GM04504 (cell line): Measurements from ENCODE around the gene MED27.
"Not testable (repeated sequence)": the region's sequence is repeated elsewhere in the genome, so short reads cannot be mapped to it uniquely, and the experiment has no call there.

Source experiments
- DNase-seq: peaks from one replicate; pipeline ENCODE4 v3.0.0-alpha.2; 2012; ENCODE audit warnings: low read depth

Gene MED27

GRCh38 chr9:131921635-131922034, 158.0 kb downstream of the MED27 start:
- DNase-seq = not testable (repeated sequence)

DNA sequence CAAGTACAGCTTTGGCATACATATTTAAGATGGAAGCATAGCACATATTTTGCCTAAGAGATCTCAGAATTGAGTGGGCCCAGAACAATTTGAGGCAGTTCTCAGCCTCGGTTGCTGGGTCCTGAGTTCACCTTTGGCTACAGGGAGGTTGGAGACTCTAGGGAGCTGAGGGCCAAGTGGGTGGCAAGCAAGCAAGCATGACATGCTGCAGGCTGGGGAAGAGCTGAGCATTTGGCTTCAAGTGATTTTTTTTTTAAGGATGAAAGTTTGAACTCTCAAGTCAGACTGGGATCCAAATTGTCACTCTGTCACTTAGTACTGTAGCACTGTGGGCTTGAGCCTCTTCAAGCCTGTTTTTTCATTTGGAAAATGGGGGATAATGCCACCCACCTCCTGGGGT, 160.5 kb downstream of the MED27 start:
- DNase-seq = no peak

DNA sequence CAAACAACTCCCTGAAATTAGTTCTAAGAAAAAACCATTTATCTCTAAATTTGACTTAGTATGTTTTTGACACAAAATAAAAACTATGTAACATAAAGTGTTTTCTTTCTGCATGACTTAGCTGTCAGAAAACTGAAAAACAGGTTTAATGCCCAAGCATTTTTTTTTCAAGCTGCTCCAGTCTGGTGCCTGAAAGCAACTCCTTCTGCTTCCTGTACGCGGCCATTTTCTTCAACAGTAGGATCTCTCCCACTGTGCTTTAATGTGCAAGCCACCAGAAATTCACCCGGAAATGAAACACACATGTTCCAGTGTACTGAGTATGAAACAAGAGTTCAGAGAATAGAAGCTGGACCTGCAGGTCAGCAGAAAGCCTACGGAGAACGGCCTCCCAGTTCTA, 161.2 kb downstream of the MED27 start:
- no peak for DNase-seq

GRCh38 chr9:131917009-131917408, 162.7 kb downstream of the MED27 start:
- no peak for DNase-seq

- peak; percentile 4 for DNase-seq
These were observed 164.5 kb downstream of the MED27 start for GRCh38 chr9:131915181-131915580.

DNA sequence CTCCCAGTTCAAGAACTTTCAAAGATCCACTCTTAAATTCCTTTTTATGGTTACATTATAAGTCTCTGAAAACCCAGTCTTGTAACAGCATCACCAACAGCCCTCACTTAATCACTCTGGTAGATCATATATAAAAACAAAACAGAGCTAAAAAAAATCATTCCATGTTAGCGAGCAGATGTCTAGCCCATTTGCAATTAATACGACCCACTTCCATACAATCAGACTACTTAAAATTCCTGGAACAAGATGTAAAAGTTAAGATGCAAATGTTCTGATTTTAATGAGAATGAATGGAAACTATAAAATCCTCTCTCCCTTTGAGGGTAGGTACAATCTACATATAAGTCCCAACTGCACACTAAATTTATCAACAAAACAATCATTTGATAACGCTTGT, 167.0 kb downstream of the MED27 start:
- DNase-seq = no peak

GRCh38 chr9:131912069-131912468, 167.6 kb downstream of the MED27 start:
- DNase-seq = no peak

GRCh38 chr9:131910572-131910971, 169.1 kb downstream of the MED27 start:
- no peak for DNase-seq

- no peak for DNase-seq
These were observed 174.5 kb downstream of the MED27 start for GRCh38 chr9:131905144-131905543.

- no peak for DNase-seq
These were observed 180.1 kb downstream of the MED27 start for GRCh38 chr9:131899296-131900228.

DNA sequence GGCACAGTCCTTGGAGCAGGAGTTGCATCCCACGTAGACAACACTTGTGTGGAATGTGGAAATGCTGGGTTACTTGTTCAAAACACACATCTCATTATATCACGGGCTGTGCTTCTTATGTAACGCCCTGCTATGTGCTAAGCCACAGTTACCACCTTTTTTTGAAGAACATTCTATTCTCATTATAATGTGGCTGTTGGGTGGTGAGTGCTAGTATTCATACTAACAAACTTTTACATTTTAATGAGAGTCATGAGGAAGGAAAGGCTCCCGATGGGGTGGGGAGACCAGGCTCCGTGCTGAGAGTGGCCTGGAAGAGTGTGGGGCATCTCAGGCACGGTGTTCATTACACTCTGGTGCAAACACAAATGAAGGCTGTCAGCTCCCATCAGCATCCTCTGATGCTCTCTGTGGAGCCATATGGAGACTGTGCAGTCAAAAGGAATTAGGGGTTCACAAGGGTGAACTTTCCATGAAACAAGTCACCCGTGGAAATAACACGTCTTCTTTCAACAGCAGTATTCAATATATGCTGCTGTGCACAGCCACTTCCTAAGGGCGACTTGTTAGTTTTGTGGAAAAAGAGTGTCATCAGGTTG, 186.7 kb downstream of the MED27 start:
- no peak for DNase-seq

- DNase-seq = no peak
These were observed 187.4 kb downstream of the MED27 start for GRCh38 chr9:131892162-131892707.

DNA sequence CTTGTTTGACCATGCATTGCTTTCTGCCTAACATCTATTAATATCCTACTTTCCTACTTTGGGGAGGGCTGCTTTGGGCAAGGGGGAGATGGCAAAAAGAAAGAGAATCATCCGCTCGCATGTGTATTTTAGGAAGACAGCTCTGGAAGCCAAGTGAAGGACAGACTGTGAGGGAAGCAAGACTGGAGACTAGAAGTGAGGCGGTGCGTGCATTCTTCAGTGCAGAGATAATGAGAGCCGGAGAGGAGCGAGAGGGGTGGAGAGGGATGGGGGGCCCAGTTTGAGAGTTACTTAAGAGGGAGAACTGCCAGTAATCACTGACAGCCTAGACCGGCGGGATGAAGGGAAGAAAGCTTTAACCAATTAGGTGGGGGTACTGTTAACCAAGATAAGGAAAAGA, 188.1 kb downstream of the MED27 start:
- DNase-seq = no peak

DNA sequence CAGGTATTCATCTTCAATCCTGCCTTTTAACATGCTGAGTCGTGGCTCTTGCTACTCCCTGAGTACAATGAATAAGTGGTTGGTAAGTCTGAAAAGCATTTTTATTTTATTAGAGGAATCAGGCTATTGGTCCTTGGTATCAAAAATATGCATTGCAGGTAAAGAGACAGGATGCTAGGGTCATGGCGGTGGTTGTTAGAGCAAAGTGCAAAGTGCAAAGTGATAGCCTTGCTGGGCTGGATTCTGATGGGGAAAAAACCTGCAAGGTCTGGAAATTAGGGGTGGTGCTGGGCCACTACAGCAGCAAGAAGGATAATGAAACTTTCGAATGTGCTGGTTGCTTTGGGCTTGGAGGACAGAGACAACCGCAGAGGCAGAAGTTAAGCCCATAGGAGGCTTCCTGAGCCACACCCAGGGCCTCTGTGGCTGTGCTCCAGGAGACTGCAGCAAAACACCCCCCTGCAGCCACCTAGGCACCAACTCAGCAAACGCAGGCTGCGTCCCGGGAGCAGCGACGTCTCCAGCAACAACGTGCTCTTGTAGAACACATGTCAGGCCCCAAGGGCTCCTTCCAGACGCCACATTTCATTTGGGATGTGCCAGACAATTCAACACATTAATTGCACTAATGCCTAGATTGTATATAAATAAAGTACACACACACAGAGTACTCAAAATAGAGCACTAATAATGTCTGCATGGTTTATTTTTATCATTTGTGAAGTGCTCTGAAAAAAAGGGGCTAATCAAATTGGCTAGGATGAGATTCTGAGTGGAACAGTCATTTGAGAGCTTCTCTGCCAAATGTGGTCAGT, 190.0 kb downstream of the MED27 start:
- no peak for DNase-seq

- DNase-seq = no peak
These were observed 190.7 kb downstream of the MED27 start for GRCh38 chr9:131888923-131889322.

GRCh38 chr9:131887680-131888079, 192.0 kb downstream of the MED27 start:
- DNase-seq = no peak

GRCh38 chr9:131886826-131887225, 192.8 kb downstream of the MED27 start:
- no peak for DNase-seq

DNA sequence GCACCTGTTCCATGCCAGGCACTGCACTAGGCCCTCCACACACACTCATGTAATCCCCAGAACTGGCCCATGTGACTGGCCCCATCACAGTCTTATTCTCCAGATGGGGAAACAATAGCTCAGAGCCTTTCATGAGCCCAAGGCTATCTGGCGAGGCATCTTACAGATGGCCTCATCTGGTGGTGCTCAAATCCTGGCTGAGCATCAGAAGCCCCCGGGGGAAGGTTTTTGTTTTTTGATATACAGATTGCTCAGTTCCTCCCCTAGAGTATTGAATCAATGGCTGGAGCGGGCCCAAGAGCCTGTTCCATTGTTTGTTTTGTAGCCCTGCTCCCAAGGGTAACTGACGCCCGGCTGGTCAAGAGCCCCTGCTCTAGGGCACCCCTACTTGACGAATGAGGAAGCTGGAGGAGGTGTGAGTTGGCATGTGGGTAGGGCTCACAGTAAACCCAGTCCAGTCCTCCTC, 194.5 kb downstream of the MED27 start:
- DNase-seq = no peak

- DNase-seq = no peak
These were observed 195.4 kb downstream of the MED27 start for GRCh38 chr9:131884222-131884621.

GRCh38 chr9:131880833-131881583, 198.7 kb downstream of the MED27 start:
- DNase-seq = no peak

DNA sequence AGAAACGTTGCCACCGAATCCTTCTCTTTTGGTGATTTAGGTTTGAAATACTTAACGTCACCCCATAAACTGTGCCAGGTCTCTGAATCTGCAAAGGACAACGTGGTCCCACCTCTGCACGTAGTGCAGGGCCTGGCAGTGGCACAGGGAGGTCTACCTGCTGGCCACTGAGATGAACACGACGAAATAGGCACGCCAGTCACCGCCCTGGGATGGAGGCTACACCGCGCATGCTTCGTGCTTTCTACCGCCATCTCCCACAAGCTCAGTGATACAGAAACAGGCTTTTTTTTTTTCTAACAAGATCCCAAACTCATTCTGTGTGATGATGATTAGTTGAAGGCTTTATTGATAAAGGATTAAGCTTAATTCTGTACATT, 199.8 kb downstream of the MED27 start:
- DNase-seq = no peak
